Measurements from ENCODE around the gene PRAME.
"Not testable (repeated sequence)": the region's sequence is repeated elsewhere in the genome, so short reads cannot be mapped to it uniquely, and the experiment has no call there.

DNA sequence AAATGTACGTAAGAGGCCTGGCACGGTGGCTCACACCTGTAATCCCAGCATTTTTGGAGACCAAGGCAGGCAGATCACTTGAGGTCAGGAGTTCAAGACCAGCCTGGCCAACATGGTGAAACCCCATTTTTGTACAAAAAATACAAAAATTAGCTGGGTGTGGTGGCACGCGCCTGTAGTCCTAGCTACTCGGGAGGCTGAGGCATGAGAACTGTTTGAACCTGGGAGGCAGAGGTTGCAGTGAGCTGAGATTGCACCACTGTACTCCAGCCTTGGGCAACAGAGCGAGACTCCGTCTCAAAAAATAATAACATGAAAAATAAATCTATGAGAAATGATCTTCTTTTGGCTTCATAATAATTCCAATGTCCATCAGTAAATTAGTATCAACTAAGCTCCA is 48.2 kb downstream of the PRAME start:
- not testable (repeated sequence) for TF ChIP-seq POLR2A, CTCF (IDR thresholded peaks at IDR 0.05)

Measured in Peyer's patch (tissue), 4 donors.